GM12892 (cell line): ENCODE results near the gene ASCC3. TPM values are rescaled to one million over a fixed set of nuclear protein-coding genes. Genes with fewer than 3 reads are reported as not detected.

Experiments used
- DNase-seq: peaks from one replicate; pipeline ENCODE4 v3.0.0; 2011; ENCODE audit not compliant: insufficient read length
- FAIRE-seq: peaks from 2 replicates; lab custom pipeline; 2011; peaks lifted over from hg19 to GRCh38; lab: Jason Lieb, UNC
- POLR2A ChIP-seq: IDR thresholded peaks from 2 replicates; pipeline ENCODE4 v1.6.1; 2011; ENCODE audit warnings: low read depth, low read length, control low read depth
- POLR2AphosphoS5 ChIP-seq: IDR thresholded peaks from 2 replicates; pipeline ENCODE4 v1.6.1; 2011; ENCODE audit warnings: low read depth, low read length, control low read depth
- TAF1 ChIP-seq: IDR thresholded peaks from 2 replicates; pipeline ENCODE4 v1.6.1; 2011; ENCODE audit warnings: low read depth, mild to moderate bottlenecking, control low read depth, low read length, borderline replicate concordance
- polyA plus RNA-seq: library from polyadenylated mRNA; unstranded; fragments of >200 nt; gene quantifications from one replicate; pipeline ENCODE4 v1.2.1, GENCODE V29; 2012; ENCODE audit warnings: missing spikeins, inconsistent platforms; ENCODE audit not compliant: missing spikeins

ASCC3 gene
- 34.8 TPM for polyA plus RNA-seq

DNA sequence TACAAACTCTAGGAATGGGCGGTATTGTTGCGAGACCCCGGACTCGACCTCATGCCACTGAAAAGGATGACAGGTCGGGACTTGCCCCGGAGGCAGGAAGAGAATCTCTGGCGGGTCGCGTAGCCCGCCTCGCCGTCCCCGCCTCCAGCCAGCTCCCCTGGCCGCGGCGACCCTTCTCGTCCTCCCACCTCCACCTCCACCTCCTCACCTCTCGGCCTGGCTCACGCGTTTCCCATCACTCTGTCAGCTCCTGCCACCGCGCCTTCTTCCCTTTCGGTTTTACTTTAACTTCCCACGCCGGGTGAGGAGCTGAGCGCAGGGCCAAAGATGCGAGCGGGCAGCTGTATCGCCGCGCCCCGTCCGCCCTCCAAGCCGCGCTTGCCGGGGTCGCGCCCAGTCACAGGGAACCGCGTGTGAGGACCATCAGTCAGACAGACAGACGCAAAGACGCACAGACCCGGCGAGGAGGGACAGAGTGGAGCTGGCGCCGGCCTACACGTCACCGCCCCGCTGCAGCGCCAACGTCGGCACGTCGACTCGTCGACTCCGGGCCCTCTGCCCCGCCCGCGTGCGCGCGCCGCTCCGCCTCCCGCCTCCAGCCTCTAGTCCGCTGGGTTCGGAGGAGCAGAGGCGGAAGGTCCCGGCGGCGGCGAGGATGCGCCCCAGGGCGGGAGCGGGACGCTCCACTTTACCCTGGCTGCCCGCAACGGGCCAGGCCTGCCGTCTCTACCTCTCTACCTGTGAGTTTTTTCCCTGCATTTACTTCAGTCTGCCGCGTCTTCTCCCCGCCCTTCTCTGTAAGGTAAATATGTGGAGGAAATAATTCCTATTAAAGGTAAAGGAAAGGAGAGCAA lies at the start of gene ASCC3:
ASCC3 (minus strand) TSS at position 477 of the 854 bp plus-strand sequence. CDS start 13,332 bp downstream, outside the sequence.
- TF ChIP-seq TAF1 (peak; percentile 64; the same call in 1 of the 2 replicates), POLR2AphosphoS5 (peak; percentile 82), POLR2A (peak; percentile 93)
- DNase-seq (peak; percentile 67), FAIRE-seq (peak; percentile 97)

GRCh38 chr6:100925749-100926148 lies 44.6 kb upstream of the ASCC3 start:
- DNase-seq: no peak
- no peak for FAIRE-seq
- TF ChIP-seq POLR2A: no peak
- no peak for TF ChIP-seq TAF1
- no peak for TF ChIP-seq POLR2AphosphoS5

DNA sequence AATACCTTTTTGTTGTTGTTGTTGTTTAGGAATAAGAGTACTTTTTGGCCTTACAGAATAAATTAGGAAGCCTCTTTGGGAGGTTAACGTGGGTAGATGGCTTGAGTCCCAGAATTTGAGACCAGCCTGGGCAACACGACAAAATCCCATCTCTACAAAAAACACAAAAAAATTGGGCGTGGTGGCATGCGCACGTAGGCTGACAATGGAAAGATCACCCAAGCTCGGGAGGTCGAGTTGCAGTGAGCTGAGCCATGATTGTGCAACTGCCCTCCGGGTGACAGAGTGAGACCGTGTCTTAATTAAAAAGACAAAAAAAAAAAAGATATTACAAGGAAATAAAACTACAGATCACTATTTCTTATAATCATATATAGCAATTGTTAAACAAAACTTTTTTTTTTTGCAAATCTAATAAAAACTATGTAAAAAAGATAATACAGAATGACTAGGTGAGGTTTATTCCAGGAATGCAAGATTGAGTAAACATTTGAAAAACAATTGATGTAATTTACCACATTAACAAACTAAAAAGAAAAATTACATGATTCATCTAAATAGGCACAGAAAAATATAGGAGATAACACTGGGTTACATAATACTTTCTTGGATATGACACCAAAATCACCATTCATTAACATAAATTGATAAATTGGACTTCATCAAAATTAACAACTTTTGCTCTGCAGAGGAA lies 43.6 kb upstream of the ASCC3 start:
- DNase-seq: no peak
- TF ChIP-seq TAF1: no peak
- TF ChIP-seq POLR2A: no peak
- no peak for FAIRE-seq

DNA sequence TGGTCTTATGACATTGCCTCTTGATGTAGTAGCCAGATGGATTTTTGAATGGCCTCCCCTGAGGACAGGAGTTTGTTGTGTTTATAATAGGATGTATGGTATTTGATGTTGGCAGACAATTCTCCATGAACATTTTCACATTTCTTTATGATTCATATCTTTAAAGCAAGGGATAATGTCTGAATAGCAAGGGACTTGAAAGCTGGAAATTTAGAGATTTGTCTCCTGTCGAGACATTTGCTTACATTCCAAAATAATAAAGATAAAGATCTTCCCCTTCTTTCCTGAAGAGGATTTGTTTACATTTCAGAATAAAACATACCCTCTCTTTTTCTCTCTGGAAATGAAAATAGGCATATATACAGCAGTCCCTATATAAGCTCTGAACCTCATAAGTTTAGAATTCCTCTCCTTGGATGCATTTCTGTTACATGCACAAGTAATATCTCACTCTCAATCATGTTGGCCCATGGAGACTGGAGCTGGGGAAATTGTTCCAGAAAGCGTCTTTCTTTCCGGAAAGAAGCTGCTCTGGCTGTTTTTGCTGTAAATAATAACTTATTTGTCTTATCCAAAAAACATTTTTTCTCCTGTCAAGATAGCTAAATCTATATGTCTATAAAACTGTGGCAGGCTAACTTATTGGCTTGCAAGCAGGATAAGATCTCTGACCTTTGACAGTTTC lies 42.5 kb upstream of the ASCC3 start:
- FAIRE-seq: no peak
- no peak for TF ChIP-seq TAF1
- TF ChIP-seq POLR2A: no peak
- TF ChIP-seq POLR2AphosphoS5: no peak
- DNase-seq: no peak

DNA sequence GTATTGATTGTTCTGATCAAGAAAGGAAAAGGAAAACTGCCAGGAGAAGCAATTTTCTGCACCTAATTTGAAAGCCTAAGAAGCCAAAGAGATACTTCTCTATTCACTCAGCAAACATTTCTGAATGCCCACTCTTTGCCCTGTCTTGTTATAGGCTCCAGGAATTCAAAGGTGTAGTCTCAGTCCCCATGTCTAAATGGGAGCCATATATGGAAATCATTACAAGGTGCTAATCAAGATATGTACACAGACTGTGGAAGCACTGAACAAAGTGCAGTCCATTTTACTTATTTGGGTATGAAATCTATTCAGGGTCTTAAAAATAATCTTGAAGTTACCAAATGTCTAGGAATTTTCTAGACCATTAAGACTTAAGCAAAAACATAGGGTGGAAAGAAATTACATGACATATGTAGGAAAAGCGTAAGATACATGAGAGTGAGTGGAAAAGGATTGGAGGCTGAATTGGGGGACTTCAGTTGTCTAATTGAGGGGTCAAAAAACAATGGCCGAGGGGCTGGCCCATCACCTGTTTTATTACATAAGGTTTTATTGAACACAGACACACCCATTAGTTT lies 39.0 kb upstream of the ASCC3 start:
- no peak for TF ChIP-seq POLR2A
- FAIRE-seq (no peak), DNase-seq (no peak)

DNA sequence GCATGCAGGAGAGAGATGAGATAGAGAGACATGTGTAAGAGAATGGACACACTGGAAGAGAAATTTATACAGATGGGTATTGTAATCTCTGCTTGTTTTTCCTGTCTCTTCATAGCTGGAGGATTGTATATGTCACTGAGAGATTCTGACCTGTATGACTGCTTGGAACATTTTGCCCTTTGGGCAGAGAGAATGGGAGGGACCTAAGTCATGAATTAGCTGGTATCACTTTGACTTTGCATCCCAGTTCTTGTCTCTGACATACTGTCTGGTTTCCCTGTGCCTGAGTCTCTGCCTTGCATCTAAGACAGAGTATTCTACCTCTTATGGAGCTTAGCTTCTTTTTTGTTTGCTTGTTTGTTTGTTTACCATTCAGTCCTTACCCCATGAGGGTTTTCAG lies 37.0 kb upstream of the ASCC3 start:
- DNase-seq (no peak), FAIRE-seq (no peak)
- TF ChIP-seq TAF1 (no peak), POLR2A (no peak), POLR2AphosphoS5 (no peak)

DNA sequence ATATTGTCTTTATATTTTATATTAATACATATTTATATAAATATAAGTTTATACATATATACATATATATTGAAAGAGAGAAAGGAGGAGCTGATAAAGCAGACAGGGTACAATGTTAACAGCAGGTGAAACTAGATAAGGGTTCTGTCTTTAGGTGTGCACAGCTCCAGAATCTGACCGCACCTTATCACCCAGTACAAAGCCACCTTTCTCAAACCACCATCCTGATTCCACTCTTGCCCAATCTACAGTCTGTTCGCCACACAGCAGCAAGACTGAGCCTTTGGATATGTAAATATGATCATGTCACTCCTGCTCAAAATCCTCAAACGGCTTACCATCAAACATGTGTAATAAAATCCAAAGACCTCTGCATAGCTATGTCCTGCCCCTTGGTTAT lies 34.7 kb upstream of the ASCC3 start:
- FAIRE-seq: no peak
- TF ChIP-seq POLR2A (no peak), TAF1 (no peak), POLR2AphosphoS5 (no peak)
- no peak for DNase-seq

DNA sequence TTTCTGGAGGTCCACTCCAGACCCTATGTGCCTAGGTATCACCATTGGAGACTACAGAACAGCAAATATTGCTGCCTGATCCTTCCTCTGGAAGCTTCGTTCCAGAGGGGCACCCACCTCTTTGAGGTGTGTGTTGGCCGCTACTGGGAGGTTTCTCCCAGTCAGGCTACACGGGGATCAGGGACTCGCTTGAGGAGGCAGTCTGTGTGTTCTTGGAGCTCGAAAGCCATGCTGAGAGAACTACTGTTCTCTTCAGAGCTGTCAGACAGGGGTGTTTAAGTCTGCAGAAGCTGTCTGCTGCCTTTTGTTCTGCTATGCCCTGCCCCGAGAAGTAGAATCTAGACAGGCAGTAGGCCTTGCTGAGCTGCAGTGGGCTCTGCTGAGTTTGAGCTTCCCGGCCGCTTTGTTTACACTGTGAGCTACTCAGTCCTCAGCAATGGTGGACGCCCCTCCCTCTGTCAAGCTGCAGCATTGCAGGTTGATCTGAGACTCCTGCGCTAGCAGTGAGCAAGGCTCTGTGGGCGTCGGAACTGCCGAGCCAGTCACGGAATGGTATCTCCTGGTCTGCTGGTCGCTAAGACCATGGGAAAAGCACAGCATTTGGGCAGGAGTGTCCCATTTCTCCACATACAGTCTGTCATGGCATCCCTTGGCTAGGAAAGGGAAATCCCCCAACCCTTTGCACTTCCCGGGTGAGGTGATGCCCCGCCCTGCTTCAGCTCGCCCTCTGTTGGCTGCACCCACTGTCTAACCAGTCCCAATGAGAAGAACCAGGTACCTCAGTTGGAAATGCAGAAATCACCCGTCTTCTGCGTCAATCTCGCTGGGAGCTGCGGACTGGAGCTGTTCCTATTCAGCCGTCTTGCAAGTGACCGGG lies 32.5 kb upstream of the ASCC3 start:
- FAIRE-seq: no peak
- TF ChIP-seq TAF1 (no peak), POLR2AphosphoS5 (no peak), POLR2A (no peak)

DNA sequence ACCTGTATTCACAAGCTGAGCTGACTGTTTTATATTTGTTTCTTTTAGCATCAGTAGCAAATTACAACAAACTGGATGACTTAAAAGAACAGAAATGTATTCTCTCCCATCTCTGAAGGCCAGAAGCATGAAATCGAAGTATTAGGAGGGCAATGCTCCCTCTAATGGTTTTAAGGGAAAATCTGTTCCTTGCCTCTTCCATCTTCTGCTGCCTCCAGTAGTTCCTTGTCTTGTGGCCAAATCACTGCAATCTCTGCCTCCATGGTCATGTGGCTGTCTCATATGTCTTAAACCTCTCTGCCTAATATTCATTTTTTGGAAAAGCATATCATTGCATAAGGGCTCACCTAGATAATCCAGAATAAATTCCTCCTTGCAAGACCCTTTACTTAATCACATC lies 25.2 kb upstream of the ASCC3 start:
- DNase-seq: no peak
- no peak for FAIRE-seq
- no peak for TF ChIP-seq TAF1
- TF ChIP-seq POLR2AphosphoS5: no peak
- no peak for TF ChIP-seq POLR2A

More for the DNA sequence above, 32.5 kb upstream of the ASCC3 start:
- DNase-seq: no peak

- no peak for FAIRE-seq
- no peak for DNase-seq
- no peak for TF ChIP-seq TAF1
- TF ChIP-seq POLR2AphosphoS5: no peak
- TF ChIP-seq POLR2A: no peak
These were observed 23.9 kb upstream of the ASCC3 start for GRCh38 chr6:100905067-100905466.

DNA sequence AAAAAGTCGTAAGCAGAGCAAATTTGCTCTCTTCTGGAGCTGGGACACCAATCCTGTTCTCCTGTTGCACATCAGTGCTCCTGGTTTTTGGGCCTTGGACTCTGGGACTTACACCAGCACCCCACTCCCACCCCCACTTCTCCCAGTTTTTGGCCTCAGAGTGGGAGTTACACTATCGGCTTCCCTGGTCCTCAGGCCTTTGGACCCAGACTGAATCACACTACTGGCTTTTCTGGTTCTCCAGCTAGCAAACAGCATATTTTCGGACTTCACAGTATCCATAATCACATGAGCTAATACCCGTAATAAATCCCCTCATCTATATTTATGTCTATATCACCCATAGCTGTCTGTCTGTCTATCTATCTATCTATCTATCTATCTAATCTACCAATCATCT lies 23.2 kb upstream of the ASCC3 start:
- FAIRE-seq: no peak
- no peak for TF ChIP-seq TAF1
- TF ChIP-seq POLR2AphosphoS5: no peak
- TF ChIP-seq POLR2A: no peak
- no peak for DNase-seq
